Activated CD8-positive, alpha-beta memory T cell treated with anti-CD3 and anti-CD28 coated beads for 48 hours (primary cell): Measurements from ENCODE around the gene THG1L.
A peak's percentile ranks its signal among the peaks of the same experiment; 100 is the strongest.
"Not testable (repeated sequence)": the region's sequence is repeated elsewhere in the genome, so short reads cannot be mapped to it uniquely, and the experiment has no call there.

Experiments
- DNase-seq, 3 experiments: peaks; one replicate each; pipeline ENCODE4 v3.0.0-alpha.2; 2020; ENCODE audit warnings: low read depth in 2 of 3, low spot score in 2 of 3

Gene THG1L

DNA sequence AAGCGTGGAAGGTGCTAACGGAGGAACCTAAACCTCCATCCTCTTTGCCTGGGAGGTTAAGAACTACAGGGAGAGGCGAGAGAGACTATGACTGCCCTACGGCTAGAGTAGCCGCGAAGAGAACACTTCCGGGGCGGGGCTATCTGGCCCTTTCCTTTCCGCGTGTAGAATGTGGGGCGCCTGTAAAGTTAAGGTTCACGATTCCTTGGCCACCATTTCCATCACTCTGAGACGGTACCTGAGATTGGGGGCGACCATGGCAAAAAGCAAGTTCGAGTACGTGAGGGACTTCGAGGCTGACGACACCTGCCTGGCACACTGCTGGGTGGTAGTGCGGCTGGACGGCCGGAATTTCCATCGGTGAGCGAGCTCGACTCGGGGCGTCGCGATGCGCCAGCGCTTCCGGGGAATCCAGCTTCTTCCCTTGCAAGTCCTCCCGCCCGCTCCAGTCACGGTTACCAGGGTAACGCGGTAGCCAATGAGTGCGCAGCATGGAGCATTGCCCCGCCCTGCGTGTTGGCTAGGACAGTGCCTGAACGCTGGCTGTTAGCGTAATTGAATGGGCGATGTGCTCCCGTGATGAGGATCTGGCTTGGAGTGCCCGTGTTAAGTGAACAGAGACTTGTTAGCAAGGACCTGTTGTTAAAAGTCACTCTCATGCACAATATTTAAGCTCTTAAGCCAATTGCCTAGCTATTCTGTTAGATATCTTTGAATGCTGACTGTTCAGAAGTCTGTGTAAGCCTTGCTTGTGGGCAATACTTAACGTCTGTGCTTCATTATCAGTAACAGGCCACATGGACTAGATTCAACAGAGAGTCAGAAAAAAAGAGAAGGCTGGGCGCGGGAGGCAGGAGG is at the start of gene THG1L:
Gene THG1L, plus strand, starts transcription at position 149 of the 858 bp plus-strand sequence. Its CDS starts 21 bp downstream, at position 170.
- peak; percentile 93 to 99 (median 94) for DNase-seq

DNA sequence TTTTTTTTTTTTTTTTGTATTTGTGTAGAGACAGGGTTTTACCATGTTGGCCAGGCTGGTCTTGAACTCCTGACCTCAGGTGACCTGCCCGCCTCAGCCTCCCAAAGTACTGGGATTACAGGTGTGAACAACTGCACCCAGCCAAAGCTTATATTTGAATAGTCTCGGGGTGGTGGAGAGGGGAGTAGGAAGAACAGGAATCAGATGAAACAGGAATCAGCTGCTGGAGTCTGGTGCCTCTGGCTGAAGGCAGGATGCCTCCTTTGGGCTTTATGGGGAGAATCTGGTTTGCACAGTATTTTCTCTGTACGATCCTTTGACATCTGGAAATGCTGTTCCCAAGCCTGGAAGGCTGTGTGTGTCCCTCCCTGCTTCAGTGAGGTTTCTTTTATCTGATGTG is 49.0 kb upstream of the THG1L start:
- DNase-seq: no peak

GRCh38 chr5:157686276-157687197 is 44.7 kb upstream of the THG1L start:
- not testable (repeated sequence) for DNase-seq

DNA sequence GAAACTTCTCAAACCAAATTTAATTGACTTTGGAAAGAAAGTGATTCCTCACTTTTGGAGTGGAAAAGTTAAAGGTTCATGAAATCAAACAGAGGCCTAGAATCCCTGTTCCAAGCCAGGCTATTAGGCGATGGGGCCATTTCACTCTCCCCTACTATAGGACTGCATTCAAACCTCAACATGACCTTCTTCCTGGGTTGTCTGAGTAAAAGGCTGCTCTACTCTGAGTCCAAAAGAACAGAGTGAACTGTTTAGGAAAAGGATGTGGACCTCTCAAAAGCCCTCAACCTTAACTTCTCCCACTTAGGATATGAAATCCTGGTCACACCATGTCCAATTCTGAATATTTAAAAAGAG is 44.0 kb upstream of the THG1L start:
- DNase-seq: no peak

DNA sequence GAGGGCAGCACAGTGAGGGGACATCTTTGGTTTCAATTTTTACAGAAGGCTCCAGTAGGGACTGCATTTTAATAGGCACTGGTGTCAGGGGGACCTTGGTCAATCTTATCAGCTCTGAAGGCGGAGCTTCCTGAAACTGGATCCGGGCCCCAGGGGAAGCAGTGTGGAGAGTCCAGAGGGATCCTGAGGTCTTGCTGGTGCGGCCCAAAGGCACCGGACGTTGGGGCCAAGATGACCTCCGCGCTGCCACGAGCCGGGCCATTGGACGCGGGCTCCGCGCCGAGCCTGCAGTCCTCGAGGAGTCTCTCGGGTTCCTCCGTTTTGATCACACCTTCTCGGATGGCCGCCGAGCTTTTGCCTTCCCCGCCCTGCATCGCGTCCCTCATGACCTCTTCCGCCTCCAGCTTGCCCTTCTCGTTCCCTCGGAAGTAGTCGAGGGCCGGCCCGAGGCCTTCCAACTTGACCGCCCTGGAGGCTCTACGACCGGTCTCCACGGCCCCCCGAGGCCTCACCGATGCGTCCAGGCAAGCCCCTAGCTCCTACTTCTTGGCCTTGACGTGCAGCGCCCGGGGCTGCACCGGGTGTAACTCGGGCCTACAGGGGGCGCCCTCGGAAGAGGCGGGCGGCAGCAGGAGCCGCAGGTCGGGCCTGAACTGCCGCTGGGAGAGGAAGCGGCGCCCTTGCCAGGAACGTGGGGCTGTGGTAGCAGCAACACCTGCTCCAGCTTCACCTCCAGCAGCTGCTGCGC is 41.1 kb upstream of the THG1L start:
- no peak for DNase-seq

GRCh38 chr5:157690690-157691433 is 40.4 kb upstream of the THG1L start:
- no peak for DNase-seq

DNA sequence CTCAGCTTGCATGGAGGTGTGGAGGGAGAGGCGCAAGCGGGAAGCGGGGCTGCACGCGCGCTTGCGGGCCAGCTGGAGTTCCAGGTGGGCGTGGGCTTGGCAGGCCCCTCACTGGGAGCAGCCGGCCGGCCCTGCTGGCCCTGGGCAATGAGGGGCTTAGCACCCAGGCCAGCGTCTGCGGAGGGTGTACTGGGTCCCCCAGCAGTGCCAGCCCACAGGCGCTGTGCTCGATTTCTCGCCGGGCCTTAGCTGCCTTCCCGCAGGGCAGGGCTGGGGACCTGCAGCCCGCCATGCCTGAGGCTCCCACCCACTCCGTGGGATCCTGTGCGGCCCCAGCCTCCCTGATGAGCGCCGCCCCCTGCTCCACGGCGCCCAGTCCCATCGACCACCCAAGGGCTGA is 37.4 kb upstream of the THG1L start:
- DNase-seq: not testable (repeated sequence)

- DNase-seq: not testable (repeated sequence)
Observed at GRCh38 chr5:157696154-157696553, 35.1 kb upstream of the THG1L start.

DNA sequence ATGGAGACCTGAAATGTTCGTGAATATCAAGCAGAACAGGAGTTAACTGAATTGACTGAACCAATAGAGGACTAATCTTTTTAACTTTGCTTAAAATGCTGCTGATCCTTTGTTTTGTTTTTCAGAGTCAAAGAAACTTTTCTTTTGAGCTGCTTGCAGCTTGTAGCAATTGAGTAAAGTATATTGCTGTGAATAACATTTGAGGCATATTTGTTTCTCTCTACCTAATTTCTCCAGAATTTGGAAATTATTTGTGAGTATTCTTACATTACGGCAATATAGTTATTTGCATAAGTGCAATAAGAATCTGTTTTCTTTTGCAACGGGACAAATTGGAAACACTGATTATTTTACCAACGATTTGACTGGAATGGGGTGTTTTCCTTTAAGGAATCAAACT is 32.5 kb upstream of the THG1L start:
- not testable (repeated sequence) for DNase-seq

GRCh38 chr5:157703736-157704135 is 27.5 kb upstream of the THG1L start:
- DNase-seq: no peak

GRCh38 chr5:157708866-157709265 is 22.4 kb upstream of the THG1L start:
- no peak for DNase-seq

GRCh38 chr5:157709346-157709745 is 21.9 kb upstream of the THG1L start:
- DNase-seq: no peak

DNA sequence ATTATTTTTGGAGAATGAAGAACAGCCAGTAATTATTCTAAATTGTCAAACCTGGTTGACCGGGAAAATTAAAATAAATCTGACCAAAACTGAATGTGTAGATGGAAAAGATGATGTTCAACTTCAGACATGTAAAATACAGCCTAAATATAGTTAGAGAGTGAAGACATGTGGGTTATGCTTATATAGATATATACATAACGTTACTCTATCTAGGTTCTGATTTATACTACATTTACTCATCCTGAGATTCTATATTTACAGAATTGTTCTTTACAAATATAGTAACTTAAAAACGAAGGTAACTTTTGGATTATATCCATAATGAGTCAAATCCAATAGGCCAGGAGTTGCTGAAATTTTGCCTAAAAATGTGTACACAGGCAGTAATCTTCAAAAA is 20.8 kb upstream of the THG1L start:
- no peak for DNase-seq

- DNase-seq: no peak
Observed at GRCh38 chr5:157710882-157711281, 20.3 kb upstream of the THG1L start.

DNA sequence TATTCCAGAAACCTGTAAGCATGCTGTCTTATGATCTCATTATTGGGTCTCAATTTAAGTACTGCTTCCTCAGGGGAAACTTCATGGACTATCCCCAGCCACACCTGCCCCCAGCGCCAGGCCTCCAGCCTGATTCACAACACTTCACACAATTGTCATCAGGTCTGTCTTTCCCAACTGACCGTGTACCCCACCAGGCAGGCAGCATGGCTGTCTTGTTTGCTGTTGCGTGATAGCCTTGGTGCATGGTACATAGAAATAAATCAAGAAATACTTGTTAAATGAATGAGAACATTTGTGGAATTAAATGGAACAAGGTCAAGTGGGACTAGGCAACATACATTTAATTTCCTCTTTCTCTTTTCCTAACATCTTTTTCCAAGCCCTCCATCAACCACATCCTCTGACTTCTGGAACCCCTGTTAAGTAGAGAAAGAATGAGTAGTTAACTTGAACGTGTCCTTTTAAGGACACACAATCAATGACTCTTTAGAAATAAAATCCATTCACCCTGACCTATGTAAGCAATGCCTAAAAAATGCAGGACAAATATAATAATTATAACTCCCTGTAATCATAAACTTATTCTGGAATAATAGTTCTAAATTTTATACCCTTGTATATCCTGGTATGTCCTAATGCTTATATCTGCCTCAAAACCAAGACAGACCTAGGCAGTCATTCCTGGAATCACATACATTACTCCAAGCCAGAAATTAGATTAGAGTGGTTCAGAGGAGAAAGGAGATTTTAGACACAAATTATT is 17.2 kb upstream of the THG1L start:
- DNase-seq: no peak

DNA sequence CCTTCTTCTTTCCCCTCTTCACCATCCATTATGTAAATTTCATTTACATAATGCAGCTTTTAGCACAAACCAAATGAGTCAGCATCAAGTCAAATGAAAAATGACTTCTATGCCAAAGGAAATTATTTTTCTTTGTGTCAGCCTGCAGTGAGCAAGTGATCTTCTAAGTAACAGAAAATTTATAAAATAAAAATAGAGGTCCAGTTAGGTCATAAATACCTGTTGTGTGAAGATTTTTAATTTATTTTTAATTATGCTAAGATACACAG is 16.7 kb upstream of the THG1L start:
- no peak for DNase-seq

DNA sequence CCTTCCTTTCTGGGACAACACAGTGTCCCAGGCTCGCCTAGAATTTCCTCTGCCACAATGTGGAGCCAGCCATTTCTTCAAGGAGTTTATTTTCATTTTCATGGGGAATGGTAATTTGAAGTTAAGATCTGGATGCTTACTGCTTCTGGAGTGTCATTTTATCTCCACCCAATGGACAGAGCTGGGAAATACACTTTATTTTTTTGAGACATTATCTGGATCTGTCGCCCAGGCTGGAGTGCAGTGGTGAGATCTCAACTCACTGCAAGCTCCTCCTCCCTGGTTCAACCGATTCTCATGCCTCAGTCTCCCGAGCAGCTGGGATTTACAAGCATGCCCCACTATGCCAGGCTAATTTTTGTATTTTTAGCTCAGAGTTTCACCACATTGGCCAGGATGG is 12.7 kb upstream of the THG1L start:
- no peak for DNase-seq

GRCh38 chr5:157719245-157719644 is 12.0 kb upstream of the THG1L start:
- DNase-seq: no peak

GRCh38 chr5:157721159-157721558 is 10.1 kb upstream of the THG1L start:
- no peak for DNase-seq

DNA sequence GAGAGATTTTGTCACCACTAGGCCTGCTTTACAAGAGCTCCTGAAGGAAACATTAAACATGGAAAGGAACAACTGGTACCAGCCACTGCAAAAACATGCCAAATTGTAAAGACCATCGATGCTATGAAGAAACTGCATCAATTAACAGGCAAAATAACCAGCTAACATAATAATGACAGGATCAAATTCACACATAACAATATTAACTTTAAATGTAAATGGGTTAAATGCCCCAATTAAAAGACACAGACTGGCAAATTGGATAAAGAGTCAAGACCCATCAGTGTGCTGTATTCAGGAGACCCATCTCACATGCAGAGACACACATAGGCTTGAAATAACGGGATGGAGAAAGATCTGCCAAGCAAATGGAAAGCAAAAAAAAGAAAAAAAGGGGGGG is 8.3 kb upstream of the THG1L start:
- not testable (repeated sequence) for DNase-seq
